HPDE6-E6E7 (cell line): ENCODE measurements around the gene GALNT18.
A peak's percentile ranks its signal among the peaks of the same experiment; 100 is the strongest.

Experiments
- DNase-seq: peaks from one replicate; pipeline ENCODE4 v3.0.0; 2011; ENCODE audit warnings: missing footprints; ENCODE audit errors: extremely low spot score

The GALNT18 gene

GRCh38 chr11:11313426-11313825 is 308.4 kb downstream of the GALNT18 start:
- DNase-seq, result peak; percentile 41

GRCh38 chr11:11312738-11313137 is 309.1 kb downstream of the GALNT18 start:
- no peak for DNase-seq

GRCh38 chr11:11311169-11311568 is 310.6 kb downstream of the GALNT18 start:
- DNase-seq, result no peak

- DNase-seq, result no peak
These were observed 311.9 kb downstream of the GALNT18 start for GRCh38 chr11:11309906-11310305.

- DNase-seq, result no peak
These were observed 313.6 kb downstream of the GALNT18 start for GRCh38 chr11:11308249-11308648.

- DNase-seq, result no peak
These were observed 314.9 kb downstream of the GALNT18 start for GRCh38 chr11:11306855-11307254.

GRCh38 chr11:11304550-11304949 is 317.3 kb downstream of the GALNT18 start:
- DNase-seq, result no peak

- DNase-seq, result no peak
These were observed 319.2 kb downstream of the GALNT18 start for GRCh38 chr11:11302565-11302964.

GRCh38 chr11:11301212-11301611 is 320.6 kb downstream of the GALNT18 start:
- DNase-seq, result no peak

- no peak for DNase-seq
These were observed 324.2 kb downstream of the GALNT18 start for GRCh38 chr11:11297578-11297977.

GRCh38 chr11:11296434-11296833 is 325.4 kb downstream of the GALNT18 start:
- no peak for DNase-seq

- no peak for DNase-seq
These were observed 327.3 kb downstream of the GALNT18 start for GRCh38 chr11:11294551-11294855.

- DNase-seq, result no peak
These were observed 327.8 kb downstream of the GALNT18 start for GRCh38 chr11:11293798-11294550.

GRCh38 chr11:11292839-11293238 is 329.0 kb downstream of the GALNT18 start:
- DNase-seq, result no peak

GRCh38 chr11:11291041-11292015 is 330.5 kb downstream of the GALNT18 start:
- DNase-seq, result no peak

- DNase-seq, result no peak
These were observed 331.5 kb downstream of the GALNT18 start for GRCh38 chr11:11290354-11290753.

GRCh38 chr11:11289669-11290068 is 332.1 kb downstream of the GALNT18 start:
- no peak for DNase-seq

GRCh38 chr11:11288972-11289616 is 332.7 kb downstream of the GALNT18 start:
- DNase-seq, result no peak

GRCh38 chr11:11284481-11284880 is 337.3 kb downstream of the GALNT18 start:
- DNase-seq, result no peak

GRCh38 chr11:11281626-11282025 is 340.2 kb downstream of the GALNT18 start:
- no peak for DNase-seq

GRCh38 chr11:11280826-11281225 is 341.0 kb downstream of the GALNT18 start:
- DNase-seq, result no peak

GRCh38 chr11:11279956-11280689 is 341.7 kb downstream of the GALNT18 start:
- no peak for DNase-seq
